ENCODE results near the gene NCOA1.

NCOA1 gene

GRCh38 chr2:24638568-24638967 is 147.5 kb downstream of the NCOA1 start:
- Histone ChIP-seq H4K20me1 (ENCODE audit: control insufficient read depth, insufficient read depth, low read depth, low read length) (no peaks in the 10 kb centered on the region), H3K9me3 (ENCODE audit: control insufficient read depth, insufficient read depth, low read length) (no peaks in the 10 kb centered on the region), H3K9me2 (replicated peaks; ENCODE audit: control insufficient read depth, low read length) (no peaks in the 10 kb centered on the region), H3F3A (ENCODE audit: control insufficient read depth, insufficient read depth) (no peaks in the 10 kb centered on the region), H3K27ac (ENCODE audit: low read depth, low read length) (no peak overlapping the region), H3K4me1 (ENCODE audit: control insufficient read depth, low read length) (peaks cover 7% of the 10 kb centered on the region), H3K4me3 (ENCODE audit: low read length) (no peak overlapping the region), H3K27me3 (ENCODE audit: control insufficient read depth, low read length) (no peaks in the 10 kb centered on the region), H3K36me3 (ENCODE audit: control insufficient read depth, low read length) (no peaks in the 10 kb centered on the region), H3K4me2 (ENCODE audit: low read length) (no peak overlapping the region), H3K79me2 (ENCODE audit: control insufficient read depth, low read length) (no peaks in the 10 kb centered on the region)
- TF ChIP-seq CTCF (IDR thresholded peaks at IDR 0.05; ENCODE audit: low read depth, low read length, poor library complexity, severe bottlenecking) = no peak
- no peak for TF ChIP-seq EZH2phosphoT487 (IDR thresholded peaks at IDR 0.05; ENCODE audit: borderline replicate concordance, low read length)

- no peaks in the 10 kb centered on the region for H3K36me3 ChIP-seq (ENCODE audit: control insufficient read depth, low read length)
- H3K9me3 ChIP-seq (ENCODE audit: control insufficient read depth, insufficient read depth, low read length) = no peaks in the 10 kb centered on the region
- H3K9me2 ChIP-seq (replicated peaks; ENCODE audit: control insufficient read depth, low read length) = no peaks in the 10 kb centered on the region
- H3K4me2 ChIP-seq (ENCODE audit: low read length) = no peak overlapping the region
- peaks cover 7% of the 10 kb centered on the region for H3K4me1 ChIP-seq (ENCODE audit: control insufficient read depth, low read length)
- H3K79me2 ChIP-seq (ENCODE audit: control insufficient read depth, low read length) = no peaks in the 10 kb centered on the region
- no peak overlapping the region for H3K27ac ChIP-seq (ENCODE audit: low read depth, low read length)
- TF ChIP-seq EZH2phosphoT487 (IDR thresholded peaks at IDR 0.05; ENCODE audit: borderline replicate concordance, low read length) = no peak
- TF ChIP-seq CTCF (IDR thresholded peaks at IDR 0.05; ENCODE audit: low read depth, low read length, poor library complexity, severe bottlenecking) = no peak
- H3K4me3 ChIP-seq (ENCODE audit: low read length) = no peak overlapping the region
- no peaks in the 10 kb centered on the region for H4K20me1 ChIP-seq (ENCODE audit: control insufficient read depth, insufficient read depth, low read depth, low read length)
- no peaks in the 10 kb centered on the region for H3K27me3 ChIP-seq (ENCODE audit: control insufficient read depth, low read length)
- H3F3A ChIP-seq (ENCODE audit: control insufficient read depth, insufficient read depth) = no peaks in the 10 kb centered on the region
Measured at GRCh38 chr2:24642351-24642750, 151.3 kb downstream of the NCOA1 start.

GRCh38 chr2:24643051-24643450 is 152.0 kb downstream of the NCOA1 start:
- Histone ChIP-seq H3K4me2 (ENCODE audit: low read length) (no peak overlapping the region), H3F3A (ENCODE audit: control insufficient read depth, insufficient read depth) (no peaks in the 10 kb centered on the region), H3K79me2 (ENCODE audit: control insufficient read depth, low read length) (no peaks in the 10 kb centered on the region), H3K4me3 (ENCODE audit: low read length) (no peak overlapping the region), H3K4me1 (ENCODE audit: control insufficient read depth, low read length) (peaks cover 7% of the 10 kb centered on the region), H3K9me2 (replicated peaks; ENCODE audit: control insufficient read depth, low read length) (no peaks in the 10 kb centered on the region), H4K20me1 (ENCODE audit: control insufficient read depth, insufficient read depth, low read depth, low read length) (no peaks in the 10 kb centered on the region), H3K9me3 (ENCODE audit: control insufficient read depth, insufficient read depth, low read length) (no peaks in the 10 kb centered on the region), H3K27ac (ENCODE audit: low read depth, low read length) (no peak overlapping the region), H3K27me3 (ENCODE audit: control insufficient read depth, low read length) (no peaks in the 10 kb centered on the region), H3K36me3 (ENCODE audit: control insufficient read depth, low read length) (no peaks in the 10 kb centered on the region)
- no peak for TF ChIP-seq EZH2phosphoT487 (IDR thresholded peaks at IDR 0.05; ENCODE audit: borderline replicate concordance, low read length)
- TF ChIP-seq CTCF (IDR thresholded peaks at IDR 0.05; ENCODE audit: low read depth, low read length, poor library complexity, severe bottlenecking) = no peak

- Histone ChIP-seq H3K9me2 (replicated peaks; ENCODE audit: control insufficient read depth, low read length) (no peaks in the 10 kb centered on the region), H3K27ac (ENCODE audit: low read depth, low read length) (no peak overlapping the region), H3K36me3 (ENCODE audit: control insufficient read depth, low read length) (no peaks in the 10 kb centered on the region), H3K4me3 (ENCODE audit: low read length) (no peak overlapping the region), H4K20me1 (ENCODE audit: control insufficient read depth, insufficient read depth, low read depth, low read length) (no peaks in the 10 kb centered on the region), H3K9me3 (ENCODE audit: control insufficient read depth, insufficient read depth, low read length) (no peaks in the 10 kb centered on the region), H3F3A (ENCODE audit: control insufficient read depth, insufficient read depth) (no peaks in the 10 kb centered on the region), H3K27me3 (ENCODE audit: control insufficient read depth, low read length) (no peaks in the 10 kb centered on the region), H3K79me2 (ENCODE audit: control insufficient read depth, low read length) (no peaks in the 10 kb centered on the region), H3K4me1 (ENCODE audit: control insufficient read depth, low read length) (peaks cover 7% of the 10 kb centered on the region), H3K4me2 (ENCODE audit: low read length) (no peak overlapping the region)
- TF ChIP-seq EZH2phosphoT487 (IDR thresholded peaks at IDR 0.05; ENCODE audit: borderline replicate concordance, low read length) (no peak), CTCF (IDR thresholded peaks at IDR 0.05; ENCODE audit: low read depth, low read length, poor library complexity, severe bottlenecking) (no peak)
Measured at GRCh38 chr2:24644032-24644431, 153.0 kb downstream of the NCOA1 start.
